Common myeloid progenitor, CD34-positive (primary cell): ENCODE measurements around the gene CCDC18.
A peak's percentile ranks its signal among the peaks of the same experiment; 100 is the strongest.

Experiments used
- CTCF ChIA-PET: fragments of 350-600 bp; sonication (Branson Sonifier 250); formaldehyde crosslinking; loops from one replicate; lab custom pipeline; 2021; ENCODE audit warnings: antibody characterized with exemption; lab: Charles Lee
- POLR2A ChIA-PET: fragments of 350-600 bp; sonication (Branson Sonifier 250); formaldehyde crosslinking; loops from one replicate; lab custom pipeline; 2021; ENCODE audit warnings: antibody characterized with exemption; lab: Charles Lee
- DNase-seq, 3 donors: peaks; one replicate each; pipeline versions ENCODE4 v3.0.0 to v3.0.0-alpha.2; 2013
- H3K27ac ChIP-seq, 2 experiments: 1 replicate in 1 of 2; 2 replicates in 1 of 2; pipeline ENCODE4 v1.7.0; 2013; ENCODE audit warnings: inconsistent platforms in 2 of 2, low read length in 2 of 2, mild to moderate bottlenecking in 2 of 2, low read depth in 1 of 2, moderate library complexity in 1 of 2; ENCODE audit not compliant: severe bottlenecking in 2 of 2, insufficient read depth in 1 of 2, poor library complexity in 1 of 2
- H3K27me3 ChIP-seq, 5 experiments: replicated peaks in 2 of 5; 1 replicate in 3 of 5; 2 replicates in 2 of 5; pipeline versions ENCODE4 v1.6.1 to v1.7.0; 2013; ENCODE audit warnings: low read length in 4 of 5, mild to moderate bottlenecking in 2 of 5, moderate library complexity in 2 of 5, inconsistent platforms in 1 of 5; ENCODE audit not compliant: insufficient read depth in 5 of 5, control insufficient read depth in 4 of 5
- H3K36me3 ChIP-seq, 4 experiments: 1 replicate in 2 of 4; 2 replicates in 2 of 4; pipeline versions ENCODE4 v1.6.1 to v1.7.0; 2013; ENCODE audit warnings: low read length in 3 of 4, control low read depth in 1 of 4, mild to moderate bottlenecking in 1 of 4; ENCODE audit not compliant: control insufficient read depth in 4 of 4, insufficient read depth in 4 of 4
- H3K4me1 ChIP-seq, 4 experiments: 1 replicate in 3 of 4; 2 replicates in 1 of 4; pipeline versions ENCODE4 v1.6.1 to v1.7.1; 2013; ENCODE audit warnings: low read length in 3 of 4, mild to moderate bottlenecking in 3 of 4, control low read depth in 1 of 4, inconsistent platforms in 1 of 4, moderate library complexity in 1 of 4; ENCODE audit not compliant: control insufficient read depth in 4 of 4, insufficient read depth in 4 of 4; ENCODE audit errors: control extremely low read depth in 1 of 4
- H3K4me3 ChIP-seq, 7 experiments: 1 replicate in 4 of 7; 2 replicates in 3 of 7; pipeline versions ENCODE4 v1.5.1 to v1.7.0; 2013; ENCODE audit warnings: mild to moderate bottlenecking in 7 of 7, low read length in 6 of 7, moderate library complexity in 6 of 7, inconsistent platforms in 2 of 7, low read depth in 2 of 7, control low read depth in 1 of 7; ENCODE audit not compliant: insufficient read depth in 4 of 7, control insufficient read depth in 1 of 7; ENCODE audit errors: extremely low read depth in 1 of 7
- H3K9me3 ChIP-seq, 5 experiments: 1 replicate in 4 of 5; 2 replicates in 1 of 5; pipeline versions ENCODE4 v1.6.1 to v1.7.1; 2013; ENCODE audit warnings: low read length in 4 of 5, mild to moderate bottlenecking in 2 of 5, inconsistent platforms in 1 of 5, low read depth in 1 of 5, moderate library complexity in 1 of 5; ENCODE audit not compliant: control insufficient read depth in 4 of 5, insufficient read depth in 2 of 5; ENCODE audit errors: control extremely low read depth in 1 of 5
- WGBS: methylation state at CpG from one replicate; pipeline ENCODE4 v1.1.5; 2013; ENCODE audit not compliant: insufficient coverage; 5-methylcytosine and 5-hydroxymethylcytosine counted together

The CCDC18 gene

DNA sequence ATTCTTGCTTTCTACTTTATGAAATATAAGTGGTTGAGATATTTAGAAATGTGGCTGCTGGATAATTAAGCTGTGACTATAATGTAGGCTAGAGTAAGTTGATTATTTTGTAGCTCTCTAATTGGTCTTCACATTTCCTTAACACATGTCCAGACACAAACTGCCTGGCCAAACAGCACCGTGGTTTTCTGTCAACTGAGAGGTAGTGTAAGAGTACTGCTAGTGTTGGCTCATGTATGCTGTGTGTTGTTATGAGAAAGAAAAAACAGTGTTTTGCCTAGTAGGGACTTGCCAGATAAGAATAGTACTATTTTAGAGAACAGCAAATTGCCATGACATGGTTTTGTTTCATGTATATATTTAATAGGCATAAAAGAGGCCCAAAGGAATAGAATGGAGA, 37.4 kb upstream of the CCDC18 start:
- CTCF ChIA-PET = interaction anchor here (1.4 to 1.6 kb wide), 2 partner anchors 26 to 63 kb away, joined by 3 read pairs; no protein-coding TSS in a partner anchor
- Histone ChIP-seq H3K4me1 (no peaks in the 10 kb centered on the region), H3K27ac (no peak overlapping the region), H3K9me3 (no peaks in the 10 kb centered on the region), H3K36me3 (peaks cover 6 to 33% (median 22%) of the 10 kb centered on the region in 4 experiments), H3K4me3 (no peak overlapping the region), H3K27me3 (no peaks in the 10 kb centered on the region)
- POLR2A ChIA-PET = no interaction called here
- DNase-seq = no peak
- 100% methylated on average over 1 of the region's 1 CpG for WGBS

DNA sequence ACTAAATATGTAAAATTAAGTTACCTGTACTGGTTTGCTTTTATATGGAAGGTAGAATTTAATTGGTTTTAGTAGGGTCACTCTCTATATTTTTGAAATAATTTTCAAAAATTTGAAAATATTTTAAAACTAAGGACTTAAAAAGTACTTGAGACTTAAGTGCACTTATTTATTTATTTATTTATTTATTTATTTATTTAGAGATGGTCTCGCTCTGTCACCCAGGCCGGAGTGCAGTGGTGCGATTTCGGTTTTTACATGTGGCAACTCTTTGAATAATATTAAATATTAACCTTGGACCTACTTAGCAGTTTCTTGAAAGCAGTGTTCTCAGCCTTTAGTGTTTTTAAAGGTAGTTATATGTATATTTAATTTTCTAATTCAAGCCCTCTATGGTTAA, 36.8 kb upstream of the CCDC18 start:
- Histone ChIP-seq H3K4me3 (no peak overlapping the region), H3K4me1 (no peaks in the 10 kb centered on the region), H3K27me3 (no peaks in the 10 kb centered on the region), H3K27ac (no peak overlapping the region), H3K36me3 (peaks cover 6 to 32% (median 20%) of the 10 kb centered on the region in 4 experiments), H3K9me3 (no peaks in the 10 kb centered on the region)
- CTCF ChIA-PET = interaction anchor here (1.4 to 1.6 kb wide), 2 partner anchors 27 to 64 kb away, joined by 3 read pairs; no protein-coding TSS in a partner anchor
- no CpG with 5 or more reads among the region's 4 CpGs for WGBS
- POLR2A ChIA-PET = no interaction called here
- DNase-seq = no peak

DNA sequence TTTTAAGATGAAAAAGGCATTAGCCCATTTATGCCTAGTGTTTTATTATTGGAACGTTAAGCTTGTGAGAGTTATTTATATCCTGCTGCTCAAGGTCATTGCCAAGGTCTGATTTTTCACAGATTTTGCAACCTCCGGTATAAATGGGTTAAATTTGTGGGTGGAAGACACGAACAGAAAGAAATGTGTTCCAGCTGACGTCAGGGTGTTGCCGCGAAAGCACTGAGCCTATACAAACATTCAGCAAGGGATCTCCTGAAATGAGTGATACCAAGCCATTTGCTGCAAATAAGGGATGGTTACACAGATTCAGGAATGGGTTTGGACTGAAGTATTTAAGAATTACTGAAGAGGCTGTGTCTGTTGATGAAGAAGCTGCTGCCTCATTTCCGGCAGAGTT, 32.5 kb upstream of the CCDC18 start:
- ChIA-PET CTCF (no interaction called here), POLR2A (no interaction called here)
- Histone ChIP-seq H3K27ac (no peak overlapping the region), H3K9me3 (no peaks in the 10 kb centered on the region), H3K27me3 (no peaks in the 10 kb centered on the region), H3K36me3 (peaks cover 5 to 38% (median 17%) of the 10 kb centered on the region in 4 experiments), H3K4me3 (no peak overlapping the region), H3K4me1 (no peaks in the 10 kb centered on the region)
- no peak for DNase-seq
- WGBS = 88% methylated on average over 7 of the region's 7 CpGs

DNA sequence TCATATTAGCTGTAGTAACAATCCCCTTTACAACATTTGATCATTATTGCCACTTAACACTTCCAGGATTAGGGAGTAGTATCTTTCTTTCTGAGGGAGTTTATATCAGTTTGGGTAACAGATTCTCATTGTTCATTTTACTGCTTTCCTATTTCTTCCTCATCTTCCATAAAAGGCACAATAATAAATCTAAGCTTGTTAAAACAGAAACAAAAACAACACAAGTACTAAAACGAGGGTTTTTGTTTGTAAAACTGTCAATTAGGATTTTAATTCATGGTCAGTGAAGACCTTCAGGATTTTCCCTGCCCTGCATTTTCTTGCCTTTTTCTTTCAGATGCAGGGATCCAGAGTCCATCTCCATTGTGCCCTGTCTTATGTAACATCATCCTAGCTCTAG, 29.8 kb upstream of the CCDC18 start:
- H3K4me3 ChIP-seq = no peak overlapping the region
- ChIA-PET POLR2A (no interaction called here), CTCF (interaction anchor here (1.3 to 1.9 kb wide), 2 partner anchors 14 to 17 kb away, joined by 3 to 6 read pairs; no protein-coding TSS in a partner anchor)
- H3K27me3 ChIP-seq = no peaks in the 10 kb centered on the region
- no peaks in the 10 kb centered on the region for H3K9me3 ChIP-seq
- WGBS = no CpG with 5 or more reads among the region's 1 CpG
- peaks cover 6 to 45% (median 23%) of the 10 kb centered on the region in 4 experiments for H3K36me3 ChIP-seq
- H3K27ac ChIP-seq = no peak overlapping the region
- no peak for DNase-seq
- H3K4me1 ChIP-seq = peaks cover 0 to 11% (median 6%) of the 10 kb centered on the region in 4 experiments

DNA sequence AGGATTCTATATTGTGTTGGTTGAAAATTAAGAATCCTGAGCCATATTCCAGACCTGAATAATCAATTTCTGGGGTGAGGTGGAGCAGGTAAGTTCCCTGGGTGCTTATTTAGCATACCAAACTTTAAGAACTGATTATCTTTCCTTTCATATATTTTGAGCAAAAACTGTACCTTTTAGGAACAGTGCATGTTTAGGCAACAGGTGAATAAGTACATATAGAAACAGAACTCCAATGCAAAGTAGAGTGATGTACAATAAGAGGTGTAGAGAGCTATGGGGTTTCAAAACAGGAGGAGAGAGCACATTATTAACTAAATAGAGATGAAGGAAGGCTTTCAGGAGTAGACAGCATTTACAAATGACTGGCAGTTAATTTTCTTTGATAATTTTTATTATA, 29.1 kb upstream of the CCDC18 start:
- Histone ChIP-seq H3K9me3 (no peaks in the 10 kb centered on the region), H3K4me1 (peaks cover 0 to 12% (median 6%) of the 10 kb centered on the region in 4 experiments), H3K27me3 (no peaks in the 10 kb centered on the region), H3K36me3 (peaks cover 7 to 49% (median 26%) of the 10 kb centered on the region in 4 experiments), H3K27ac (no peak overlapping the region), H3K4me3 (no peak overlapping the region)
- ChIA-PET POLR2A (no interaction called here), CTCF (interaction anchor here (1.3 kb wide), 1 partner anchor 16 kb away, joined by 3 read pairs; no protein-coding TSS in a partner anchor)
- no peak for DNase-seq

DNA sequence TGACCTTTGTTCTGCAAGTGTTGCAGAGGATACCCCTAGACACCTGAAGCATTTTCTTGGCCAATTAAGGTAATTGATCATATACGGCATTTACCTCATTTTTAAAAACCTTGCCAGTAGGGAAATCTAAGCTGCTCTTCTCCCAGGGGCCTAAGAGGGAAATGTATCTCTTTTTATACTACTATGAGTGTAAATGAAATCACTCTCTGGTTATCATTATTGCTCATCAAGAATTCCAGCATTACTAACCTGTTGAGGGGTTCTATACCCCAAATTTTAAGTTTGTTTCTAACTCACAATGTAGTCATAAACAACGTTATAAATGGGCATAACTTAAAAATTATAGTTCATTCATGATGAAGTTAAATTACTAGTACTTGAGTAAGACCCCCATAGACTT, 27.7 kb upstream of the CCDC18 start:
- no CpG with 5 or more reads among the region's 2 CpGs for WGBS
- Histone ChIP-seq H3K4me3 (no peak overlapping the region), H3K36me3 (peaks cover 4 to 53% (median 34%) of the 10 kb centered on the region in 4 experiments), H3K27ac (no peak overlapping the region), H3K9me3 (no peaks in the 10 kb centered on the region), H3K27me3 (no peaks in the 10 kb centered on the region), H3K4me1 (peaks cover 0 to 12% (median 6%) of the 10 kb centered on the region in 4 experiments)
- CTCF ChIA-PET = interaction anchor here (0.6 to 1.5 kb wide), 4 partner anchors 12 to 19 kb away, joined by 3 to 5 read pairs (median 3); no protein-coding TSS in a partner anchor
- POLR2A ChIA-PET = no interaction called here
- DNase-seq = no peak

DNA sequence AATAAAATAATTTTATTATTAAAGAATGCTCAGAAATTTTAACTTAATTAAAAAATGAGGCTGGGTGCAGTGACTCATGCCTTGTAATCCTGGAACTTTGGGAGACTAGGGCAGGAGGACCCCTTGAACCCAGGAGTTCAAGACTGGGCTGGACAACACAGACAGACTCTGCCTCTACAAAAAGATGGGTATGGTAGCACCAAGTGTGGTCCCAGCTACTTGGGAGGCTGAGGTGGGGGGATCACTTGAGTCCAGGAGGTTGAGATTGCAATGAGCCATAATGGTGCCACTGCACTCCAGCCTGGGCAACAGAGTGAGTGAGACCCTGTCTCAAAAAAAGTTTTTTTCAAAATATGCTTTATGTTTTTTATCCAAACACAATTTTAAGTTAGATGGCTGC, 25.6 kb upstream of the CCDC18 start:
- Histone ChIP-seq H3K27me3 (no peaks in the 10 kb centered on the region), H3K4me1 (peaks cover 3 to 22% (median 13%) of the 10 kb centered on the region in 4 experiments), H3K27ac (no peak overlapping the region), H3K36me3 (peaks cover 7 to 48% (median 34%) of the 10 kb centered on the region in 4 experiments), H3K4me3 (peak overlapping the region in 1 of 7 experiments; percentile 16), H3K9me3 (no peaks in the 10 kb centered on the region)
- CTCF ChIA-PET = interaction anchor here (1.0 to 1.8 kb wide), 4 partner anchors 10 to 35 kb away, joined by 3 to 6 read pairs (median 4); no protein-coding TSS in a partner anchor
- POLR2A ChIA-PET = interaction anchor here (0.7 kb wide), 1 partner anchor 19 kb away, joined by 5 read pairs; no protein-coding TSS in a partner anchor
- DNase-seq = no peak
